ENCODE measurements around the gene PNKD. TPM values are rescaled to one million over a fixed set of nuclear protein-coding genes. Genes with fewer than 3 reads are reported as not detected.

The PNKD gene
- total and polyA plus RNA-seq, 7 donors = 31.5 to 86.9 (median 54.5) TPM

DNA sequence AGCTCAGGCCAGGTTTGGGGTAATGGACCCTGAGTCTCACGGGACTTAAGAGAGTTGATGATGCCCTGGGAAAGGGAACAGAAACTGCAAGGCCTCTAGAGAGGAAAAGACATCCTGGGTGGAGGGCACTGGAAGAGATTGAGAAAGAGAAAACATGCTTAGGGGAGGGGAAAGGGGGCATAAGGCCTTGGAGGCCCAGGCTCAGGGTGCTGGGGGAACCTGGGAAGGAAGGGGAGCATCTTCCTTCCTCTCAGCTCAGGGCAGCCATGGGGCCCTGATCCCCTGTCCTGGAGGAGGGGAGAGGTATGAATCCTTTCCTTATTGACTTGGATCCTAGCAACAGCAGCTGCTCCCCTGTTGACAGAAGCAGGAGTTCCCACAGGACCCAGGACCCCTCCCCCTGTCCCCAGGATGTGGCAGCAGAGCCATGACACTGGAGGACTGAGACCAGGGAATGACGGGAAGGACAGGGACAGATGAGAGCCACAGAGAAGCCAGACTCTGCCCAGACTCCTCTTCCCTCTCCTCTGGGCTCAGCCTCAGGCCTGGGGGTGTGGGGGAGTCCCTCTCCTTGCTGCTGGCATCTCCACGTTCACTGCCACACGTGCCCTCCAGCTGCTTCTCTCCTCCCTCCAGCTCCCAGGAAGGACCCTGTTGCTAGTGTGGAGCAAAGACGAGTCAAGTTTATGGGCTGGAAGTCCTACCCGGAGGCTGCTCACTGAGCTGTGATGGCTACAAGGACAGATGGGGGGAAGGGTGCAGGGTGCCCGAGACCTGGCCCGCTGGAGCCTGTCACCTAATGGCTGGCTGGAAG, 8.7 kb upstream of the PNKD start:
- TF ChIP-seq, protein P1, sequence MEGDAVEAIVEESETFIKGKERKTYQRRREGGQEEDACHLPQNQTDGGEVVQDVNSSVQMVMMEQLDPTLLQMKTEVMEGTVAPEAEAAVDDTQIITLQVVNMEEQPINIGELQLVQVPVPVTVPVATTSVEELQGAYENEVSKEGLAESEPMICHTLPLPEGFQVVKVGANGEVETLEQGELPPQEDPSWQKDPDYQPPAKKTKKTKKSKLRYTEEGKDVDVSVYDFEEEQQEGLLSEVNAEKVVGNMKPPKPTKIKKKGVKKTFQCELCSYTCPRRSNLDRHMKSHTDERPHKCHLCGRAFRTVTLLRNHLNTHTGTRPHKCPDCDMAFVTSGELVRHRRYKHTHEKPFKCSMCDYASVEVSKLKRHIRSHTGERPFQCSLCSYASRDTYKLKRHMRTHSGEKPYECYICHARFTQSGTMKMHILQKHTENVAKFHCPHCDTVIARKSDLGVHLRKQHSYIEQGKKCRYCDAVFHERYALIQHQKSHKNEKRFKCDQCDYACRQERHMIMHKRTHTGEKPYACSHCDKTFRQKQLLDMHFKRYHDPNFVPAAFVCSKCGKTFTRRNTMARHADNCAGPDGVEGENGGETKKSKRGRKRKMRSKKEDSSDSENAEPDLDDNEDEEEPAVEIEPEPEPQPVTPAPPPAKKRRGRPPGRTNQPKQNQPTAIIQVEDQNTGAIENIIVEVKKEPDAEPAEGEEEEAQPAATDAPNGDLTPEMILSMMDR (IDR thresholded peaks at IDR 0.05) = no peak
- intact Hi-C loops (cut with DNase I) = no loop called here
- Histone ChIP-seq H3K4me1 (peaks cover 8% of the 10 kb centered on the region), H3K27ac (no peak overlapping the region), H3K9me3 (no peaks in the 10 kb centered on the region), H3K36me3 (ENCODE audit: insufficient read depth in 1 of 2, low read depth in 1 of 2) (peaks cover 7 to 39% of the 10 kb centered on the region in 2 donors), H3K4me3 (no peak overlapping the region), H3K27me3 (ENCODE audit: insufficient read depth in 3 of 3, low read length in 2 of 3) (no peaks in the 10 kb centered on the region)
- ATAC-seq = no peak
- no peak for DNase-seq
- WGBS, 3 donors = 59 to 63% (median 60%) methylated on average over 8 of the region's 8 CpGs

DNA sequence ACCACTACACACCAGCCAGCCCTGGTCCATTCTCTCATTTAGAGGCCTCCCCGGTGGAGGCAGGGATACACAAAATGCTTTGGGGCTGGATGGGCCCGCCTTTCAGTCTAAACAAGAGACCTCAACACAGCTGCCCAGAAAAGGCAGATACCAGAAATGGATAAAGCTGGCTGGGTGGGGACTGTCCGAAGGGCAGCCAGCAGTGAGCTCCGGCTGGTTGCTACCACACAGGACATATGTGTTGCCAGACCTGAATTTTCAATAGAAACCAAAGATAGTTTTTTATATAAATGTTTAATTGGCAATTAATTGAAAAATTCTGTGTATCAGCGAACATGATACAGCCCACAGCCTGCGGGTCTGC, 8.1 kb upstream of the PNKD start:
- TF ChIP-seq, protein P1 (IDR thresholded peaks at IDR 0.05) = no peak
- H3K4me1 ChIP-seq = peaks cover 8% of the 10 kb centered on the region
- ATAC-seq = no peak
- no peaks in the 10 kb centered on the region for H3K27me3 ChIP-seq (ENCODE audit: insufficient read depth in 3 of 3, low read length in 2 of 3)
- peaks cover 7 to 43% of the 10 kb centered on the region in 2 donors for H3K36me3 ChIP-seq (ENCODE audit: insufficient read depth in 1 of 2, low read depth in 1 of 2)
- WGBS, 3 donors = 76 to 81% (median 78%) methylated on average over 6 of the region's 6 CpGs
- H3K27ac ChIP-seq = no peak overlapping the region
- no peak for DNase-seq
- no peaks in the 10 kb centered on the region for H3K9me3 ChIP-seq
- no peak overlapping the region for H3K4me3 ChIP-seq
- intact Hi-C loops (cut with DNase I) = no loop called here

DNA sequence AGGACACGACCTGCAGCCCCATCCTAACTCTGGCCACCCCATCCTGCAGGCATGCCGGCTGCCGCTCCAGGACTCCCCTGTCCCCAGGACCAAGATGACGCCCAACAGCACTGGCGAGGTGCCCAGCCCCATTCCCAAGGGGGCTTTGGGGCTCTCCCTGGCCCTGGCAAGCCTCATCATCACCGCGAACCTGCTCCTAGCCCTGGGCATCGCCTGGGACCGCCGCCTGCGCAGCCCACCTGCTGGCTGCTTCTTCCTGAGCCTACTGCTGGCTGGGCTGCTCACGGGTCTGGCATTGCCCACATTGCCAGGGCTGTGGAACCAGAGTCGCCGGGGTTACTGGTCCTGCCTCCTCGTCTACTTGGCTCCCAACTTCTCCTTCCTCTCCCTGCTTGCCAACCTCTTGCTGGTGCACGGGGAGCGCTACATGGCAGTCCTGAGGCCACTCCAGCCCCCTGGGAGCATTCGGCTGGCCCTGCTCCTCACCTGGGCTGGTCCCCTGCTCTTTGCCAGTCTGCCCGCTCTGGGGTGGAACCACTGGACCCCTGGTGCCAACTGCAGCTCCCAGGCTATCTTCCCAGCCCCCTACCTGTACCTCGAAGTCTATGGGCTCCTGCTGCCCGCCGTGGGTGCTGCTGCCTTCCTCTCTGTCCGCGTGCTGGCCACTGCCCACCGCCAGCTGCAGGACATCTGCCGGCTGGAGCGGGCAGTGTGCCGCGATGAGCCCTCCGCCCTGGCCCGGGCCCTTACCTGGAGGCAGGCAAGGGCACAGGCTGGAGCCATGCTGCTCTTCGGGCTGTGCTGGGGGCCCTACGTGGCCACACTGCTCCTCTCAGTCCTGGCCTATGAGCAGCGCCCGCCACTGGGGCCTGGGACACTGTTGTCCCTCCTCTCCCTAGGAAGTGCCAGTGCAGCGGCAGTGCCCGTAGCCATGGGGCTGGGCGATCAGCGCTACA, 7.4 kb upstream of the PNKD start:
- no peak overlapping the region for H3K4me3 ChIP-seq
- WGBS, 3 donors = 72 to 82% (median 75%) methylated on average over 33 to 39 of the region's 39 CpGs
- intact Hi-C loops (cut with DNase I) = no loop called here
- H3K4me1 ChIP-seq = peaks cover 11% of the 10 kb centered on the region
- DNase-seq (peak in 1 of 2 donors; percentile 60), ATAC-seq (no peak)
- H3K27ac ChIP-seq = no peak overlapping the region
- no peaks in the 10 kb centered on the region for H3K9me3 ChIP-seq
- H3K36me3 ChIP-seq (ENCODE audit: insufficient read depth in 1 of 2, low read depth in 1 of 2) = peaks cover 7 to 50% of the 10 kb centered on the region in 2 donors
- TF ChIP-seq, protein P1 (IDR thresholded peaks at IDR 0.05) = no peak
- H3K27me3 ChIP-seq (ENCODE audit: insufficient read depth in 3 of 3, low read length in 2 of 3) = no peaks in the 10 kb centered on the region

DNA sequence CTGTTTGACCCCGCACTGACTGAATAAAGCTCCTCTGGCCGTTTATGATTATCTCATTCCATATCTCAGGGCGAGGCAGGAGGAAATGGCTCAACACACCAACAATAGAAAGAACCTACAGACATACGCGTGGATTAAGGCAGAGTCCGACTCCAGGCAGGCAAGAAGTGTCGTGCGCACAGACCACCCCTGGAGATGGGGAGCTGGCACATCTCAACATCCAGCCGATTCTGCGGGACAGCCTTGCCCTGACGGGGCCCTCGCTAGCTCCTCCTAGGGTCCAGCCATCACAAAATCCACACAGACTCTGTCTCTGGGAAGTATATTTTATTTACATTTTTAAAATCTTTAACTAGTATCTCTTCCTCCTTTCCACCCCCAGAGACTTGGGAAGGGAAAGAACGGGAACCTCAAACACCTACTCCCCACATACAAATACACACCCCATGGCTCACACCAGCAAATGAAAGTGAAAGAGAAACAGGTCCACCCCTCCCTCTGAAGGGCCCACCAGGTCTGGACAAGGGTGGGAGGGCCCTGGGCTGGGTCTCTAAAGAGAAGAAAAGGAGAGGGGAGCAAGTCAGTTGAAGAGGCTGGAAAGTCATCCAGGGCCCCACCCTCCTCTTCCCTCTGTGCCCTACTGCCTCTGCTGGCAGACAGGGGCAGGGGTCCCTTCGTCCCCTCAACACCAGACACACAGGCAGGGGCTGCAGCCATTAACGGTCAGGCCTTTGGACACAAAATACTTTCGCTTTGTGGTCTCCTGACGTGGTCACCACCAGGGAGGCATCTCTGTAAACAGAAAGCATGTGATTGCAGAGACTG, 6.3 kb upstream of the PNKD start:
- peaks cover 19% of the 10 kb centered on the region for H3K4me1 ChIP-seq
- WGBS, 3 donors = 80 to 84% (median 82%) methylated on average over 17 of the region's 17 CpGs
- TF ChIP-seq, protein P1 (IDR thresholded peaks at IDR 0.05) = no peak
- intact Hi-C loops (cut with DNase I) = no loop called here
- H3K36me3 ChIP-seq (ENCODE audit: insufficient read depth in 1 of 2, low read depth in 1 of 2) = peaks cover 7 to 56% of the 10 kb centered on the region in 2 donors
- H3K27me3 ChIP-seq (ENCODE audit: insufficient read depth in 3 of 3, low read length in 2 of 3) = no peaks in the 10 kb centered on the region
- no peak for ATAC-seq
- no peak overlapping the region for H3K4me3 ChIP-seq
- no peaks in the 10 kb centered on the region for H3K9me3 ChIP-seq
- peak in 1 of 2 donors; percentile 46 for DNase-seq
- no peak overlapping the region for H3K27ac ChIP-seq

All from psoas muscle (tissue), 8 donors.